OCI-LY1 (cell line): ENCODE measurements around the gene LIF.

Source experiments
- H2AFZ ChIP-seq: fragments of 200-600 bp; sonication (generic), shearing (Covaris generic); 2 replicates; pipeline ENCODE4 v1.6.0; 2014; ENCODE audit warnings: antibody characterized with exemption, mild to moderate bottlenecking, low read length
- H3F3A ChIP-seq: fragments of 200-600 bp; sonication (generic), shearing (Covaris generic); 2 replicates; pipeline ENCODE4 v1.6.0; 2014; ENCODE audit warnings: mild to moderate bottlenecking, antibody characterized with exemption, low read length, moderate library complexity; ENCODE audit not compliant: insufficient read depth
- H3K27ac ChIP-seq: fragments of 200-600 bp; sonication (generic); 2 replicates; pipeline ENCODE4 v1.5.1; 2014; ENCODE audit warnings: low read length, mixed run types, mild to moderate bottlenecking, low read depth; ENCODE audit not compliant: poor library complexity, severe bottlenecking
- H3K27me3 ChIP-seq: fragments of 200-600 bp; sonication (generic); 2 replicates; pipeline ENCODE4 v1.6.0; 2014; ENCODE audit warnings: antibody characterized with exemption, mild to moderate bottlenecking, low read length, moderate library complexity; ENCODE audit not compliant: insufficient read depth
- H3K36me3 ChIP-seq: fragments of 200-600 bp; sonication (generic); 2 replicates; pipeline ENCODE4 v1.6.1; 2014; ENCODE audit warnings: mild to moderate bottlenecking, antibody characterized with exemption, low read length, moderate library complexity, mixed read lengths; ENCODE audit not compliant: insufficient read depth
- H3K4me1 ChIP-seq: fragments of 200-600 bp; sonication (generic); 2 replicates; pipeline ENCODE4 v1.5.1; 2014; ENCODE audit warnings: mild to moderate bottlenecking, low read length, moderate library complexity; ENCODE audit not compliant: insufficient read depth, severe bottlenecking
- H3K4me2 ChIP-seq: fragments of 200-600 bp; sonication (generic), shearing (Covaris generic); 2 replicates; pipeline ENCODE4 v1.6.1; 2014; ENCODE audit warnings: low read length
- H3K4me3 ChIP-seq: fragments of 200-600 bp; sonication (generic); 2 replicates; pipeline ENCODE4 v1.5.1; 2014; ENCODE audit warnings: low read length, low read depth, mild to moderate bottlenecking, mixed read lengths; ENCODE audit not compliant: poor library complexity, severe bottlenecking
- H3K79me2 ChIP-seq: fragments of 200-600 bp; shearing (Covaris generic); 2 replicates; pipeline ENCODE4 v1.6.1; 2016; ENCODE audit warnings: mixed run types, low read length, mixed read lengths; ENCODE audit not compliant: insufficient read depth
- H3K9ac ChIP-seq: fragments of 200-600 bp; sonication (generic), shearing (Covaris generic); 2 replicates; pipeline ENCODE4 v1.6.1; 2014; ENCODE audit warnings: mild to moderate bottlenecking, low read length, mixed read lengths
- H3K9me2 ChIP-seq: fragments of 200-600 bp; sonication (generic), shearing (Covaris generic); 2 replicates; pipeline ENCODE4 v1.6.1; 2014; ENCODE audit warnings: low read depth, mild to moderate bottlenecking, low read length, mixed read lengths
- H3K9me3 ChIP-seq: fragments of 200-600 bp; shearing (Covaris generic); 2 replicates; pipeline ENCODE4 v1.6.1; 2014; ENCODE audit warnings: low read length, mixed read lengths
- H4K20me1 ChIP-seq: fragments of 200-600 bp; sonication (generic), shearing (Covaris generic); 2 replicates; pipeline ENCODE4 v1.6.0; 2016; ENCODE audit warnings: mild to moderate bottlenecking, low read length; ENCODE audit not compliant: insufficient read depth
- EZH2 ChIP-seq: fragments of 200-600 bp; sonication (generic), shearing (Covaris generic); IDR thresholded peaks from 2 replicates; pipeline ENCODE4 v1.8.0; 2017; ENCODE audit warnings: borderline replicate concordance, mixed run types, mild to moderate bottlenecking, antibody characterized with exemption, low read length, moderate library complexity, mixed read lengths
- TF ChIP-seq, protein P1 (sequence below): fragments of 200-600 bp; sonication (generic), shearing (Covaris generic); IDR thresholded peaks from 2 replicates; pipeline ENCODE4 v1.5.1; 2017; ENCODE audit warnings: mild to moderate bottlenecking, antibody characterized with exemption, low read length, moderate library complexity, mixed read lengths

LIF gene

DNA sequence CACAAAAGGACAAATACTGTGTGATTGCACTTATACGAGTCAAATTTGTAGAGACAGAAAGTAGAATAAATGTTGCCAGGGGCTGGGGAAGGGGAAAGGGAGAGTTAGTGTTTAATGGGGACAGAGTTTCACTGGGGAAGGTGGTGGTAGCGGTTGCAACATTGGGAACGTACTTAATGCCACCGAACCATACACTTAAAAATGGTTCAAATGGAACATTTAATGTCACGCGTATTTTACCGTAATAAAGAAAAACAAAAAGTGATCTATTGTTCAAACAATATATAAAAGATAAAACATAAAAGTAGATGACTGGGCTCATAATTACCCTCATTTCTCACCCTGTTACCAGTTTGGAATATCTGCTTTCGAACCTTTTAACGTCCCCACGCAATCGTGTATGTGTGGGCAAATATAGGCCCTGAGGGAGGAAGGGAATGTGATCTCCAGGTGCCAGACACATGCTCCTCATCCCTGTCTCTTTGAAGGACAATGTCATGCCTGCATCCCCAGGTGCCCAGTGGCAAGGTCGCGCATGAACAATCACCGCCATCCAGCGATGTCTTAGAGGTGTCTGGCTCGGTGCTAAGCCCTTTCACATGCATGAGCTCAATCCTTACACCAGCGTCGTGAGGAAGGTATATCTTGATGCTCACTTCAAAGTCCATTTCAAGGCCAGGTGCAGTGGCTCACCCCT is 35.3 kb downstream of the LIF start:
- no peak overlapping the region for H3K27ac ChIP-seq
- no peak overlapping the region for H3K4me2 ChIP-seq
- H3K36me3 ChIP-seq = no peaks in the 10 kb centered on the region
- H2AFZ ChIP-seq = no peak overlapping the region
- no peaks in the 10 kb centered on the region for H4K20me1 ChIP-seq
- H3K4me3 ChIP-seq = no peak overlapping the region
- no peak overlapping the region for H3K9ac ChIP-seq
- no peak for TF ChIP-seq EZH2
- TF ChIP-seq, protein P1, sequence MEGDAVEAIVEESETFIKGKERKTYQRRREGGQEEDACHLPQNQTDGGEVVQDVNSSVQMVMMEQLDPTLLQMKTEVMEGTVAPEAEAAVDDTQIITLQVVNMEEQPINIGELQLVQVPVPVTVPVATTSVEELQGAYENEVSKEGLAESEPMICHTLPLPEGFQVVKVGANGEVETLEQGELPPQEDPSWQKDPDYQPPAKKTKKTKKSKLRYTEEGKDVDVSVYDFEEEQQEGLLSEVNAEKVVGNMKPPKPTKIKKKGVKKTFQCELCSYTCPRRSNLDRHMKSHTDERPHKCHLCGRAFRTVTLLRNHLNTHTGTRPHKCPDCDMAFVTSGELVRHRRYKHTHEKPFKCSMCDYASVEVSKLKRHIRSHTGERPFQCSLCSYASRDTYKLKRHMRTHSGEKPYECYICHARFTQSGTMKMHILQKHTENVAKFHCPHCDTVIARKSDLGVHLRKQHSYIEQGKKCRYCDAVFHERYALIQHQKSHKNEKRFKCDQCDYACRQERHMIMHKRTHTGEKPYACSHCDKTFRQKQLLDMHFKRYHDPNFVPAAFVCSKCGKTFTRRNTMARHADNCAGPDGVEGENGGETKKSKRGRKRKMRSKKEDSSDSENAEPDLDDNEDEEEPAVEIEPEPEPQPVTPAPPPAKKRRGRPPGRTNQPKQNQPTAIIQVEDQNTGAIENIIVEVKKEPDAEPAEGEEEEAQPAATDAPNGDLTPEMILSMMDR = no peak
- H3K79me2 ChIP-seq = no peaks in the 10 kb centered on the region
- H3F3A ChIP-seq = no peaks in the 10 kb centered on the region
- no peaks in the 10 kb centered on the region for H3K27me3 ChIP-seq
- H3K4me1 ChIP-seq = no peaks in the 10 kb centered on the region
- no peaks in the 10 kb centered on the region for H3K9me3 ChIP-seq
- no peaks in the 10 kb centered on the region for H3K9me2 ChIP-seq

DNA sequence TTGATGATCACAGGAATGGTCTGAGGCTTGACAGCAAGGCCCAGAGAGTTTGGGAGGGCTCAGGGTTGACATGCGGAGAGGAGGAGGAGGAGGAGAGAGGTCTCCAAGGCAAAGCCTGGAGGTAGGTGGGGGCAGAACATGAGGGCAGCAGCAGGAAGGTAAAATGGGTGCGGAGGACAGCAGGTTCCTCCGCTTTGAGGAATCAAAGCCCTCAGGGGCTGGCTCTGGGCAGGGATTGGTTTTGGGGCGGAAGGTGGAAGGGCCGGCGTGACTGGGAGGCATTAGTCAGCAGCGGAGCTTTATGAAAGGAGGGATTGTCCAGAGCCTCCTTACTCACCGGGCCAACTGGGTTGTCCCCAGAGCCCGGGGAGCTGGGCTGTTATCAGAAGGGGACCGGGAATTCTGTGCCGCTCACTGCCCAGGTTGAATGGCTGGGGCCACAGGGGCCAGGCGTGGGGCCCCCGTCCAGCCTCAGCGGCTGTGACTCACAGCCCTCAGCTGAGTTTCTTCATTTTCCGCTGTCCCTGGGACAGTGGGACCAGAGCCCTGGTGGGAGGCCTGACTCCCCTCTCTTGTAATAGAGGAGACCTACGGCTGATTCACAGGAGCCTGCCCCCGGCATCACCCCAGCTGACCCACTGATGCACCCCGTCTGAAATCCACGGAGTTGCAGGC is 36.2 kb downstream of the LIF start:
- Histone ChIP-seq H3K27me3 (no peaks in the 10 kb centered on the region), H3K9ac (no peak overlapping the region), H3F3A (no peaks in the 10 kb centered on the region), H3K4me2 (no peak overlapping the region), H3K79me2 (no peaks in the 10 kb centered on the region), H3K27ac (no peak overlapping the region), H3K36me3 (no peaks in the 10 kb centered on the region), H3K9me3 (no peaks in the 10 kb centered on the region), H3K4me3 (no peak overlapping the region), H3K4me1 (no peaks in the 10 kb centered on the region), H3K9me2 (no peaks in the 10 kb centered on the region), H2AFZ (no peak overlapping the region), H4K20me1 (no peaks in the 10 kb centered on the region)
- TF ChIP-seq, protein P1 = no peak
- TF ChIP-seq EZH2 = no peak

DNA sequence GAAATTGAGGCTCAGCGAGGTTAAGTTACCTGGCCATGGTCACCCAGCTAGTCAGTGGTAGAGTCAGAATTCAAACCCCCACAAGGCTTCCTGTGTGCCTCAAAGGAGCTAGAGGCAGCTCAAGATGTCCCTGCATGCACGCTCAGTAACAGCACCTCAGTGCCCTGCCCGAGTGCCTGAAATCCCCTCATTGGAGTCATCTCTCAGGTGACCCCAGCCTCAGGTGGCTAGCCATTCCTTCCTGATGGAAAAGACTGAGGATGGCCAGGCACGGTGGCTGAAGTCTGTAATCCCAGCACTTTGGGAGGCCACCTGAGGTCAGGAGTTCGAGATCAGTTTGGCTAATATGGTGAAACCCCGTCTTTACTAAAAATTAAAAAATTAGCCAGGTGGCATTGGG is 36.9 kb downstream of the LIF start:
- H3K27ac ChIP-seq = no peak overlapping the region
- no peak overlapping the region for H3K4me3 ChIP-seq
- H3K9me3 ChIP-seq = no peaks in the 10 kb centered on the region
- no peak overlapping the region for H2AFZ ChIP-seq
- H3K36me3 ChIP-seq = no peaks in the 10 kb centered on the region
- no peak for TF ChIP-seq EZH2
- H4K20me1 ChIP-seq = no peaks in the 10 kb centered on the region
- no peaks in the 10 kb centered on the region for H3K9me2 ChIP-seq
- H3K79me2 ChIP-seq = no peaks in the 10 kb centered on the region
- H3K4me2 ChIP-seq = no peak overlapping the region
- H3K27me3 ChIP-seq = no peaks in the 10 kb centered on the region
- H3K9ac ChIP-seq = no peak overlapping the region
- no peaks in the 10 kb centered on the region for H3F3A ChIP-seq
- no peaks in the 10 kb centered on the region for H3K4me1 ChIP-seq
